ENCODE data around the gene OTOP2.
"Not testable (repeated sequence)": the region's sequence is repeated elsewhere in the genome, so short reads cannot be mapped to it uniquely, and the experiment has no call there.

DNA sequence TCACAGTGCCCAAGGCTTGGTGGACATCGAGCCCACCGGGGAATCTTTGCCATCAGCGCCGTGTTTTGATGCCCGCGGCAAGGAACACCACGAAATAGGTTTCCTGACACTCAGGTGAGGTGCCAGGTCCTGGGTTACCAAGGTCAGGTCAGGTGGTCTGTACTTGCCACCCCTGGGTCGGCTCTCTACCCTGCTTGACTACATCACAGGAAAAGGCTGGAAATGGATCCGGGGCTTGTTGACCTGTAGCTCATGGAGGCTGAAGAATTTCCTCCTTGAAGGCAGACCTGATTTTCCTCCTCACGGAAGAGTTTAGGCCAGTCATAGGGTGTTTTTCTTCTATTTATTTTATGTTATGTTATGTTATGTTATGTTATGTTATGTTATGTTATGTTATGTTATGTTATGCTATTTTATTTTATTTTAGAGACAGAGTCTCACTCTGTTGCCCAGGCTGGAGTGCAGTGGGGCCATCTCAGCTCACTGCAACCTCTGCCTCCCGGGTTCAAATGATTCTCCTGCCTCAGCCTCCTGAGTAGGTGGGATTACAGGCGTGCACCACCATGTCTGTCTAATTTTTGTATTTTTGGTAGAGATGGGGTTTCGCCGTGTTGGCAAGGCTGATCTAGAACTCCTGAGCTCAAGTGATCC, 58.7 kb downstream of the OTOP2 start:
- TF ChIP-seq, protein P1, sequence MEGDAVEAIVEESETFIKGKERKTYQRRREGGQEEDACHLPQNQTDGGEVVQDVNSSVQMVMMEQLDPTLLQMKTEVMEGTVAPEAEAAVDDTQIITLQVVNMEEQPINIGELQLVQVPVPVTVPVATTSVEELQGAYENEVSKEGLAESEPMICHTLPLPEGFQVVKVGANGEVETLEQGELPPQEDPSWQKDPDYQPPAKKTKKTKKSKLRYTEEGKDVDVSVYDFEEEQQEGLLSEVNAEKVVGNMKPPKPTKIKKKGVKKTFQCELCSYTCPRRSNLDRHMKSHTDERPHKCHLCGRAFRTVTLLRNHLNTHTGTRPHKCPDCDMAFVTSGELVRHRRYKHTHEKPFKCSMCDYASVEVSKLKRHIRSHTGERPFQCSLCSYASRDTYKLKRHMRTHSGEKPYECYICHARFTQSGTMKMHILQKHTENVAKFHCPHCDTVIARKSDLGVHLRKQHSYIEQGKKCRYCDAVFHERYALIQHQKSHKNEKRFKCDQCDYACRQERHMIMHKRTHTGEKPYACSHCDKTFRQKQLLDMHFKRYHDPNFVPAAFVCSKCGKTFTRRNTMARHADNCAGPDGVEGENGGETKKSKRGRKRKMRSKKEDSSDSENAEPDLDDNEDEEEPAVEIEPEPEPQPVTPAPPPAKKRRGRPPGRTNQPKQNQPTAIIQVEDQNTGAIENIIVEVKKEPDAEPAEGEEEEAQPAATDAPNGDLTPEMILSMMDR (conservative IDR thresholded peaks at IDR 0.05; ENCODE audit: low read length): not testable (repeated sequence)
- not testable (repeated sequence) for TF ChIP-seq EZH2phosphoT487 (IDR thresholded peaks at IDR 0.05; ENCODE audit: borderline replicate concordance)

Measured in Loucy (cell line).